Thyroid gland (tissue), 4 donors: ENCODE data around the gene ITIH5.
"Not testable (repeated sequence)": the region's sequence is repeated elsewhere in the genome, so short reads cannot be mapped to it uniquely, and the experiment has no call there.

ENCODE experiments used
- POLR2A ChIP-seq, 2 donors: fragments of 450-650 bp; IDR thresholded peaks; one replicate each; pipeline ENCODE4 v1.6.1; 2017; ENCODE audit warnings: antibody characterized with exemption in 2 of 2, mild to moderate bottlenecking in 2 of 2, moderate library complexity in 1 of 2
- TF ChIP-seq, protein P1 (sequence below), 6 experiments: fragments of 200-600 bp in 3 of 6; fragments of 450-650 bp in 3 of 6; sonication (generic) in 3 of 6; IDR thresholded peaks; one replicate each; pipeline ENCODE4 v1.5.1; 2016 to 2019; ENCODE audit warnings: antibody characterized with exemption in 6 of 6, mild to moderate bottlenecking in 2 of 6, inconsistent platforms in 1 of 6, moderate library complexity in 1 of 6

DNA sequence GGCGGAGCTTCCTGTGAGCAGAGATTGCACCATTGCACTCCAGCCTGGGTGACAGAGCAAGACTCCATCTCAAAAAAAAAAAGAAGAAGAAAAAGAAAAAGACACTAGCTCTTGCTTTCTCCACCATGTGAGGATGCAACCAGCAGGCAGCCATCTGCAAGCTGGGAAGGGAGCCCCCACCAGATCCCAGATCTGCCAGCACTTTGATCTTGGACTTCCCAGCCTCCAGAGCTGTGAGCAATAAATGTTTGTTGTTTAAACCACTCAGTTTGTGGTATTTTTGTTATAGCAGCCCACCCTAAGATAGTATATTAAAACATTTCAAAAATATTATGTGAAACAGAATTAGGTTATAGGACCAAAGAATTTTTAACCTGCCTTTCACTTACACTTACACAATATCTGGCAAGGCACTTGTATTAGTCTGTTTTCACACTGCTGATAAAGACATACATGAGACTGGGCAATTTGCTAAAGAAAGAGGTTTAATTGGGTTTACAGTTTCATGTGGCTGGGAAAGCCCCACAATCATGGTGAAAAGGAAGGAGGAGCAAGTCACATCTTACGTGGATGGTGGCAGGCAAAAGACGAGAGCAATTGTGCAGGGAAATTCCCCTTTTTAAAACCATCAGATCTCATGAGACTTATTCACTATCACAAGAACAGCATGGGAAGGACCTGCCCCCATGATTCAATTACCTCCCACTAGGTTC is 24.3 kb upstream of the ITIH5 start:
- TF ChIP-seq, protein P1, sequence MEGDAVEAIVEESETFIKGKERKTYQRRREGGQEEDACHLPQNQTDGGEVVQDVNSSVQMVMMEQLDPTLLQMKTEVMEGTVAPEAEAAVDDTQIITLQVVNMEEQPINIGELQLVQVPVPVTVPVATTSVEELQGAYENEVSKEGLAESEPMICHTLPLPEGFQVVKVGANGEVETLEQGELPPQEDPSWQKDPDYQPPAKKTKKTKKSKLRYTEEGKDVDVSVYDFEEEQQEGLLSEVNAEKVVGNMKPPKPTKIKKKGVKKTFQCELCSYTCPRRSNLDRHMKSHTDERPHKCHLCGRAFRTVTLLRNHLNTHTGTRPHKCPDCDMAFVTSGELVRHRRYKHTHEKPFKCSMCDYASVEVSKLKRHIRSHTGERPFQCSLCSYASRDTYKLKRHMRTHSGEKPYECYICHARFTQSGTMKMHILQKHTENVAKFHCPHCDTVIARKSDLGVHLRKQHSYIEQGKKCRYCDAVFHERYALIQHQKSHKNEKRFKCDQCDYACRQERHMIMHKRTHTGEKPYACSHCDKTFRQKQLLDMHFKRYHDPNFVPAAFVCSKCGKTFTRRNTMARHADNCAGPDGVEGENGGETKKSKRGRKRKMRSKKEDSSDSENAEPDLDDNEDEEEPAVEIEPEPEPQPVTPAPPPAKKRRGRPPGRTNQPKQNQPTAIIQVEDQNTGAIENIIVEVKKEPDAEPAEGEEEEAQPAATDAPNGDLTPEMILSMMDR (IDR thresholded peaks at IDR 0.05) = not testable (repeated sequence)
- TF ChIP-seq POLR2A (IDR thresholded peaks at IDR 0.05) = not testable (repeated sequence)
